ENCODE data around the gene TTYH2. TPM values are rescaled to one million over a fixed set of nuclear protein-coding genes. Genes with fewer than 3 reads are reported as not detected.

TTYH2 gene
- total RNA-seq (10 to 100 TPM in 6 of 7 donors, 1 to 10 TPM in 1; 9.8 to 43.1 (median 23.0) TPM), polyA plus RNA-seq (10 to 100 TPM; 12.8 to 17.5 TPM)
- long read RNA-seq, donor 1, transcript TTYH2-201 (14 exons, 3,490 nt) = major isoform, 19 of 73 reads
- long read RNA-seq, donor 1, partial matches to known transcripts = 34 of 73 reads
- long read RNA-seq, donor 1, other reads (novel, unspliced or antisense) = 18 of 73 reads
- long read RNA-seq, donor 2, partial matches to known transcripts = 16 of 18 reads
- long read RNA-seq, donor 2, other reads (novel, unspliced or antisense) = 0 of 18 reads
- long read RNA-seq, donor 3, transcript TTYH2-201 (14 exons, 3,490 nt) = major isoform, 58 of 103 reads
- long read RNA-seq, donor 3, partial matches to known transcripts = 24 of 103 reads
- long read RNA-seq, donor 3, other reads (novel, unspliced or antisense) = 20 of 103 reads

GRCh38 chr17:74212913-74213791 is at the start of gene TTYH2:
TTYH2 (plus strand) TSS chr17:74213571; CDS start chr17:74213588, 17 bp downstream.
- no peaks in the 10 kb centered on the region for H3K27me3 ChIP-seq
- no peaks in the 10 kb centered on the region for H3K36me3 ChIP-seq
- peak within 1 kb of the TSS; percentile 56 for H3K4me3 ChIP-seq
- WGBS, 3 donors = 0 to 1% (median 1%) methylated on average over 45 to 62 of the region's 62 CpGs
- DNase-seq = peak; percentile 89 to 93 (median 91)
- TF ChIP-seq EP300 (IDR thresholded peaks at IDR 0.05) (no peak), CTCF (IDR thresholded peaks at IDR 0.05) (no peak), POLR2A (IDR thresholded peaks at IDR 0.05) (no peak)
- peak within 1 kb of the TSS in 1 of 2 donors; percentile 76 for H3K27ac ChIP-seq
- peaks cover 11% of the 10 kb centered on the region for H3K4me1 ChIP-seq (ENCODE audit: insufficient read depth)
- no peaks in the 10 kb centered on the region for H3K9me3 ChIP-seq
- intact Hi-C loops (cut with DNase I) = loop anchor here (5.0 to 10.0 kb wide), 6 partner anchors 64 to 532 kb away; partner anchors contain the start of genes BTBD17 (in 2 of the 4) and NHERF1 (in 1 of the 4)

GRCh38 chr17:74163836-74164235 is 49.5 kb upstream of the TTYH2 start:
- no peaks in the 10 kb centered on the region for H3K36me3 ChIP-seq
- H3K27ac ChIP-seq = no peak overlapping the region
- no peak for DNase-seq
- H3K4me1 ChIP-seq (ENCODE audit: insufficient read depth) = no peaks in the 10 kb centered on the region
- intact Hi-C loops (cut with DNase I) = no loop called here
- H3K4me3 ChIP-seq = no peak overlapping the region
- H3K9me3 ChIP-seq = peaks cover 0 to 3% of the 10 kb centered on the region in 2 donors
- TF ChIP-seq EP300 (IDR thresholded peaks at IDR 0.05) (no peak), POLR2A (IDR thresholded peaks at IDR 0.05) (no peak), CTCF (IDR thresholded peaks at IDR 0.05) (no peak)
- WGBS, 3 donors = 81 to 84% (median 83%) methylated on average over 7 of the region's 7 CpGs
- no peaks in the 10 kb centered on the region for H3K27me3 ChIP-seq

GRCh38 chr17:74164446-74165045 is 48.8 kb upstream of the TTYH2 start:
- WGBS, 3 donors = 87 to 96% (median 89%) methylated on average over 9 of the region's 9 CpGs
- no peak overlapping the region for H3K4me3 ChIP-seq
- H3K36me3 ChIP-seq = no peaks in the 10 kb centered on the region
- H3K9me3 ChIP-seq = peaks cover 0 to 3% of the 10 kb centered on the region in 2 donors
- intact Hi-C loops (cut with DNase I) = no loop called here
- H3K27me3 ChIP-seq = no peaks in the 10 kb centered on the region
- no peak overlapping the region for H3K27ac ChIP-seq
- no peak for TF ChIP-seq EP300 (IDR thresholded peaks at IDR 0.05)
- no peak for TF ChIP-seq POLR2A (IDR thresholded peaks at IDR 0.05)
- no peak for TF ChIP-seq CTCF (IDR thresholded peaks at IDR 0.05)
- no peak for DNase-seq
- H3K4me1 ChIP-seq (ENCODE audit: insufficient read depth) = no peaks in the 10 kb centered on the region

- H3K36me3 ChIP-seq = no peaks in the 10 kb centered on the region
- DNase-seq = no peak
- H3K27me3 ChIP-seq = no peaks in the 10 kb centered on the region
- TF ChIP-seq EP300 (IDR thresholded peaks at IDR 0.05) = no peak
- TF ChIP-seq CTCF (IDR thresholded peaks at IDR 0.05) = no peak
- TF ChIP-seq POLR2A (IDR thresholded peaks at IDR 0.05) = no peak
- intact Hi-C loops (cut with DNase I) = no loop called here
- WGBS, 3 donors = 84 to 91% (median 87%) methylated on average over 8 of the region's 8 CpGs
- H3K4me3 ChIP-seq = no peak overlapping the region
- no peaks in the 10 kb centered on the region for H3K4me1 ChIP-seq (ENCODE audit: insufficient read depth)
- peaks cover 0 to 3% of the 10 kb centered on the region in 2 donors for H3K9me3 ChIP-seq
- no peak overlapping the region for H3K27ac ChIP-seq
Observed at GRCh38 chr17:74165797-74166365, 47.5 kb upstream of the TTYH2 start.
